Gastrocnemius medialis (tissue), 4 donors: ENCODE data around the gene MKI67. TPM values are rescaled to one million over a fixed set of nuclear protein-coding genes. Genes with fewer than 3 reads are reported as not detected.

Source experiments
- ATAC-seq, 2 donors: fragments of 150-250 bp; one replicate each; pipeline ENCODE4 v1.9.1; 2016
- DNase-seq, 2 donors: peaks; one replicate each; pipeline ENCODE4 v3.0.0-alpha.2; 2019
- H3K27ac ChIP-seq, 4 donors: fragments of 200-600 bp; sonication (generic); 1 replicate in 1 of 4; 2 replicates in 3 of 4; pipeline ENCODE4 v1.5.1; 2016 to 2018; ENCODE audit warnings: mild to moderate bottlenecking in 2 of 4, moderate library complexity in 1 of 4
- H3K27me3 ChIP-seq, 3 donors: fragments of 200-600 bp; sonication (generic) in 2 of 3; 1 replicate in 1 of 3; 2 replicates in 2 of 3; pipeline versions ENCODE4 v1.5.1 to v1.6.0; 2016 to 2019; ENCODE audit warnings: mild to moderate bottlenecking in 1 of 3, moderate library complexity in 1 of 3
- H3K36me3 ChIP-seq, 2 donors: fragments of 200-600 bp; sonication (generic) in 1 of 2; one replicate each; pipeline ENCODE4 v1.5.1; 2017 to 2018
- H3K4me1 ChIP-seq, 2 donors: fragments of 200-600 bp; sonication (generic) in 1 of 2; one replicate each; pipeline ENCODE4 v1.5.1; 2016 to 2017; ENCODE audit warnings: mild to moderate bottlenecking in 2 of 2
- H3K4me3 ChIP-seq, 4 donors: fragments of 200-600 bp; sonication (generic) in 3 of 4; 1 replicate in 1 of 4; 2 replicates in 3 of 4; pipeline ENCODE4 v1.5.1; 2016 to 2019; ENCODE audit warnings: mild to moderate bottlenecking in 2 of 4
- H3K9me3 ChIP-seq, 3 donors: fragments of 200-600 bp; sonication (generic) in 2 of 3; 1 replicate in 1 of 3; 2 replicates in 2 of 3; pipeline ENCODE4 v1.5.1; 2016 to 2019
- CTCF ChIP-seq, 5 experiments: fragments of 450-650 bp in 3 of 5; fragments of 200-600 bp in 2 of 5; sonication (generic) in 2 of 5; IDR thresholded peaks in 4 of 5; conservative IDR thresholded peaks in 1 of 5; 1 replicate in 4 of 5; 2 replicates in 1 of 5; pipeline ENCODE4 v1.5.1; 2016 to 2019; ENCODE audit warnings: antibody characterized with exemption in 5 of 5, mild to moderate bottlenecking in 3 of 5, moderate library complexity in 3 of 5
- POLR2A ChIP-seq, 2 donors: fragments of 450-650 bp; IDR thresholded peaks; one replicate each; pipeline ENCODE4 v1.6.1; 2017; ENCODE audit warnings: antibody characterized with exemption in 2 of 2, mild to moderate bottlenecking in 2 of 2, moderate library complexity in 2 of 2
- in situ Hi-C, 4 donors: fragments of 200-750 bp; cut with MboI; loops; one replicate each; pipeline versions ENCODE4 v1.15.0 to v1.8.0; 2017; ENCODE audit warnings: low sequenced_read_pairs in 4 of 4
- intact Hi-C: fragments of 100-400 bp; cut with DNase I; formaldehyde crosslinking; loops from one replicate; pipeline ENCODE4 v1.15.1; 2023; ENCODE audit warnings: low total_unique reads
- total RNA-seq, 4 donors: library from RNA; depleted of rRNA; stranded (reverse); fragments of >200 nt; gene quantifications; one replicate each; pipeline versions ENCODE4 v1.1.0 to v1.2.3, GENCODE V29; 2016

MKI67 gene
- total RNA-seq, 4 donors from 2014 or later = 0.25 to 1.4 (median 0.65) TPM; not detected in 1

GRCh38 chr10:128066870-128067382, 59.3 kb downstream of the MKI67 start:
- in situ Hi-C loops (no loop called here), intact Hi-C loops (no loop called here)
- Histone ChIP-seq H3K9me3 (no peaks in the 10 kb centered on the region), H3K4me1 (peaks cover 0 to 6% of the 10 kb centered on the region in 2 donors), H3K27me3 (no peaks in the 10 kb centered on the region), H3K4me3 (no peak overlapping the region), H3K36me3 (no peaks in the 10 kb centered on the region), H3K27ac (no peak overlapping the region)
- no peak for DNase-seq
- TF ChIP-seq POLR2A (IDR thresholded peaks at IDR 0.05) (no peak), CTCF (IDR thresholded peaks at IDR 0.05 in 4 of 5, conservative IDR thresholded peaks at IDR 0.05 in 1 of 5) (no peak)
- ATAC-seq = no peak

GRCh38 chr10:128065881-128066534, 60.2 kb downstream of the MKI67 start:
- Histone ChIP-seq H3K9me3 (no peaks in the 10 kb centered on the region), H3K36me3 (no peaks in the 10 kb centered on the region), H3K27ac (no peak overlapping the region), H3K27me3 (no peaks in the 10 kb centered on the region), H3K4me1 (peaks cover 0 to 6% of the 10 kb centered on the region in 2 donors), H3K4me3 (no peak overlapping the region)
- intact Hi-C loops (no loop called here), in situ Hi-C loops (no loop called here)
- DNase-seq = no peak
- ATAC-seq = no peak
- no peak for TF ChIP-seq POLR2A (IDR thresholded peaks at IDR 0.05)
- no peak for TF ChIP-seq CTCF (IDR thresholded peaks at IDR 0.05 in 4 of 5, conservative IDR thresholded peaks at IDR 0.05 in 1 of 5)

GRCh38 chr10:128064970-128065580, 61.1 kb downstream of the MKI67 start:
- DNase-seq = no peak
- in situ Hi-C loops = no loop called here
- Histone ChIP-seq H3K27ac (peak overlapping the region; percentile 52 to 68 (median 62)), H3K36me3 (no peaks in the 10 kb centered on the region), H3K4me1 (peaks cover 0 to 6% of the 10 kb centered on the region in 2 donors), H3K9me3 (no peaks in the 10 kb centered on the region), H3K27me3 (no peaks in the 10 kb centered on the region), H3K4me3 (no peak overlapping the region)
- peak; percentile 57 to 58 for ATAC-seq
- no peak for TF ChIP-seq POLR2A (IDR thresholded peaks at IDR 0.05)
- no peak for TF ChIP-seq CTCF (IDR thresholded peaks at IDR 0.05 in 4 of 5, conservative IDR thresholded peaks at IDR 0.05 in 1 of 5)
- intact Hi-C loops = no loop called here

- Histone ChIP-seq H3K4me1 (peaks cover 0 to 6% of the 10 kb centered on the region in 2 donors), H3K9me3 (no peaks in the 10 kb centered on the region), H3K4me3 (no peak overlapping the region), H3K27ac (peak overlapping the region; percentile 58 to 67 (median 64)), H3K27me3 (no peaks in the 10 kb centered on the region), H3K36me3 (no peaks in the 10 kb centered on the region)
- no peak for TF ChIP-seq CTCF (IDR thresholded peaks at IDR 0.05 in 4 of 5, conservative IDR thresholded peaks at IDR 0.05 in 1 of 5)
- TF ChIP-seq POLR2A (IDR thresholded peaks at IDR 0.05) = no peak
- DNase-seq (peak; percentile 60 to 76), ATAC-seq (peak; percentile 70 to 83)
- in situ Hi-C loops = no loop called here
- intact Hi-C loops = no loop called here
These were observed 61.9 kb downstream of the MKI67 start for GRCh38 chr10:128064108-128064969.
